Measurements from ENCODE around the gene PAQR6.

The PAQR6 gene

GRCh38 chr1:156262461-156263287 lies 14.8 kb upstream of the PAQR6 start:
- DNase-seq (ENCODE audit: low spot score) = peak; percentile 92

- no peak for DNase-seq (ENCODE audit: low spot score)
These were observed 13.0 kb upstream of the PAQR6 start for GRCh38 chr1:156260896-156261295.

- no peak for DNase-seq (ENCODE audit: low spot score)
These were observed 11.9 kb upstream of the PAQR6 start for GRCh38 chr1:156259805-156260204.

DNA sequence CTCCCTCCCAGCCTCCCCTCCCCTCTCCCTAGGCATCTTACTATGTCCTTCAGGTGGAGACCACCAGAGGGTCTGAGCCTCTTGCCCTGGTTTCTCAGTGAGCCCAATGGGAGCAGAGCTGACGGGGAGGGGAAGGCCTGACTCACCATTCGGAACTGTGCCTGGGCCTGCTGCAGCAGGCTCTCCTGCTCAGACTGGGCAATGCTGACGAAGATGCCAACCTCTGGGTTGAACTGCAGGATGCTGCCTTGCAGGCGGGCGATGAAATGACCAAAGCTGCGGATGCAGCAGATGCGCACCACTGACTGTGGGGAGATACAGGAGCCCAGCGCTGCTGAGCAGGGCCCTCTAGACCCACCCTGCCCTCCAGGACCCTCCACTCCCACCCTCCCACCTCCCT lies 11.0 kb upstream of the PAQR6 start:
- DNase-seq (ENCODE audit: low spot score) = no peak

DNA sequence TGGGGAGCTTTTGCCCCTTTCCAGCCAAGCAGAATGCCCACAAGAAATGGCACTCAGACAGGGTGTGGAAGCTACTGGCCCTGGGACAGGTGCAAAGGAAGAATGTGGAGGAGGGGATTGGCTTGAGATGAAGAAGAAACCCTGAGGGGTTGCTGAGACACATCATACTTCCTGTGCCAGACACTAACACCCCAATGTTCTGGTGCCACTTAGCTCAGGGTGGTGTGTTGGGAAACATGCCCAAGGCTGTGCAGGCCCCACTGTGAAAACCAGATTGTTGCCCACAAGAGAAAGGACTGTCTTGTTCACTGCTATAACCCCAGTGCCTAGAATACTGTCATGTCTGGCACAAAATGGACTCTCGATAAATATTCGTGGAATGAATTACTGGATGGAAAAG lies 9.9 kb upstream of the PAQR6 start:
- no peak for DNase-seq (ENCODE audit: low spot score)

DNA sequence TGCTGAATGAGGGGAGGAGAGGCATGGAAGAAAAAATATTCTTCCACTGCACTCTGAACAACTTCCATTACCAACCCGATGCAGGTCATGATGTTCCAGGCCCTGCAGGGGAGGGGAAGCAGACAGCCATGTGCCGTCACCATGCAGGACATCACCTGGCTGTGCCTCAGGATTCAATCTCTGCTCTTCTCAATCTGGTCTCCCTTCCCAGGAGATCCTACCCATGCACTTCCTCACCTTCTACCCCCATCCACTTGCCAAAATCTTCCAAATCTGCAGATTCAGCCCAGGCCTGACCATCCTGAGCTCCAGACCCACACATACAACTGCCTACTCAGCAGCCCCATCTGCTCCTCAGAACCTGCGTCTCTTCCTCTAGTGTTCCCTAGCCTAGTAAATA lies 5.8 kb upstream of the PAQR6 start:
- no peak for DNase-seq (ENCODE audit: low spot score)

DNA sequence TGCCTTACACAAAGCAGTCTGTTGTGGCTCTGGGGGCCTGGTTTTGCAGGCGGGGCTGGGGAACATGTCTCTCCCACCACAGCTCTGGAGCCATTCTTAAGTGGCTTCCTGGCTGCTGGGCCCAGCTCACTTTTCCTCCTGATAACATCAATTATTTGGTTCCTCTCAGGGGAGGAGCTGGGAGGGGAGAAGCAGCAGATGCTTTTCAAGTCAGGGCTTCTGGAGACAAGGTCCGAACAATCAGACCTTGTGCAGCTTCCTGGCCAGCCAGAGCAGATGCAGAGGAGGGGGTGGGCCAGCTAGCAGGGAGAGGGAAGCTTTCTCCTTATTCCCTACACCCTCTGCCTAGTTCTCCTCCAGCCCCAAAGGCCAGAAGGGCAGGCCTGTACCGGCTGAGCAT lies 3.7 kb upstream of the PAQR6 start:
- DNase-seq (ENCODE audit: low spot score) = no peak

- no peak for DNase-seq (ENCODE audit: low spot score)
These were observed 1.7 kb upstream of the PAQR6 start for GRCh38 chr1:156249593-156249992.

GRCh38 chr1:156248323-156248683 lies 447 bp upstream of the PAQR6 start:
- no peak for DNase-seq (ENCODE audit: low spot score)

DNA sequence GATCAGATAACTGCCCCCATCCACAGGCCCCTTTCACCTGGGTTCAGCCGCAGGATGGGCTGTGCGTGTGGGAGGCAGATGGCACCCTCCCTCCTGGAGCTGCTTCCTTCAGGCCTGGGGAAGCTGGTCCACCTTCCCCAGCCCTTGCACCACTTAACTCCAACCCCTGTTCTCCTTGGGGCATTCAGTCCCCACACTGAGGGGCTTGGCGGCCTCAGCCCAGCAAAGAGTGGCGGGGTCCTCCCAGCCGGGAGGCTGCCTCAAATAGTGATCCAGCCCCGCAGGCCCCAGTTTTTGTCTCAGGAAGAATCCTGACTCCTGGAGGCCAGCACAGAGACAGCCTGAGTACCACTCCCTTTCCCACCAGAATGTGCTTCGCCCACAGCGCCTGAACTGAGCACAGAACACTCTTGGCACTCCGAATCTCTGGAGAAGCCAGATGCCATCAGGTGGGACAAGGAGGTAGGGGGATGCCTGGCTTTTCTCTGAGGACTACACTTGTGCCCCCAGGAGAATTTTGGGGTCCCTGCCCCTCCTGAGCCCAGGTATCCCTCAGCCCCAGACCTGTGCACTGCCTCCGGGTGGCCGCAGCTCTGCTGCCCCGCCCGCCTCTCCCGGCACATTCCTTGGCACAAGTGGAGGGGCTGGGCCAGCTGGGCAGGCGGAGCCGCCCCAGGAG lies 936 bp downstream of the PAQR6 start:
- no peak for DNase-seq (ENCODE audit: low spot score)

- DNase-seq (ENCODE audit: low spot score) = no peak
These were observed 1.5 kb downstream of the PAQR6 start for GRCh38 chr1:156246241-156246780.

DNA sequence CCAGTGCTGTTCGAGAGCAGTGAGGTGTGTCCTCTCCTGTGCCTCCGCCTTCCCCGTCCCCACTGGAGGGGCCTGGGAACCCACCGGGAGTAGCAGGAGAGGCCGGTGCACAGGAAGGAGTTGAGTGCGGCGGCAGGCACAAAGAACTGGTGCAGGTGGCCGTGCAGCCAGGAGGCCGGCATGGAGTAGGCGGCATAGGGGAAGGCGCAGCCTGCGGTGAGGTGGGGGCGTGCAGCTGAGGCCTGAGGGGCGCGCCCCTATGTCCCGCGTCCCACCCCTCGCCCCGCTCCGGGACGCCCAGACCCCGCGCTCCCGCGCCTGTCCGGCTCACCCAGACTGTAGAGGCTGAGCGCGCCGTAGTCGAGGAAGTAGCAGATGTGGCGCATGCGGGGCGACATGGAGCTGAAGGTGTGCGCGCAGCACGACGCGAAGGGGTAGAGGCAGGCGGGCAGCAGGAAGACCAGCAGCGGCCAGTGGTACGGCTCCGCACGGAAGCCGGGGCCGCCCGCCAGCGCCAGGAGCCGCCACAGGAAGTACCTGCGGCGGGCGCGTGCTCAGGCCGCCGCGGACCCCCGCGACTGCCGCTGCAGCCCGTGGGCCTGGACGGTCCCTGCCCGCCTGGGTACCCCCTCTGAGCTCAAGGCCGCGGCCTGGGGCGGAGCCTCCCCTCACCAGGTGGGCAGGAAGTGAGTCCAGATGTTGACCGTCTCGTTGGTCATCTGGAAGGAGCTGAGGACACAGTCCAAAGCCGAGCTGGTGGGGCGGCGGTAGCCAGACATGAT lies 2.2 kb downstream of the PAQR6 start:
- DNase-seq (ENCODE audit: low spot score) = peak; percentile 21

GRCh38 chr1:156244712-156245111 lies 3.1 kb downstream of the PAQR6 start:
- DNase-seq (ENCODE audit: low spot score) = no peak

- DNase-seq (ENCODE audit: low spot score) = no peak
These were observed 3.7 kb downstream of the PAQR6 start for GRCh38 chr1:156244126-156244525.

- no peak for DNase-seq (ENCODE audit: low spot score)
These were observed 5.1 kb downstream of the PAQR6 start for GRCh38 chr1:156242738-156243137.

DNA sequence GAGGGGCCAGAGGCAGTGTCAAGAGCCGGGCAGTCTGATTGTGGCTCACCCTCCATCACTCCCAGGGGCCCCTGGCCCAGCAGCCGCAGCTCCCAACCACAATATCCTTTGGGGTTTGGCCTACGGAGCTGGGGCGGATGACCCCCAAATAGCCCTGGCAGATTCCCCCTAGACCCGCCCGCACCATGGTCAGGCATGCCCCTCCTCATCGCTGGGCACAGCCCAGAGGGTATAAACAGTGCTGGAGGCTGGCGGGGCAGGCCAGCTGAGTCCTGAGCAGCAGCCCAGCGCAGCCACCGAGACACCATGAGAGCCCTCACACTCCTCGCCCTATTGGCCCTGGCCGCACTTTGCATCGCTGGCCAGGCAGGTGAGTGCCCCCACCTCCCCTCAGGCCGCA lies 5.9 kb downstream of the PAQR6 start, which contains the start of gene BGLAP:
BGLAP (plus strand) TSS at position 259 of the 400 bp plus-strand sequence; CDS start at position 307, 48 bp downstream.
- DNase-seq (ENCODE audit: low spot score) = no peak

GRCh38 chr1:156241311-156241811 lies 6.5 kb downstream of the PAQR6 start:
- DNase-seq (ENCODE audit: low spot score) = peak; percentile 48

- DNase-seq (ENCODE audit: low spot score) = no peak
These were observed 9.6 kb downstream of the PAQR6 start for GRCh38 chr1:156238248-156238647.

GRCh38 chr1:156236164-156236563 lies 11.7 kb downstream of the PAQR6 start:
- DNase-seq (ENCODE audit: low spot score) = no peak

DNA sequence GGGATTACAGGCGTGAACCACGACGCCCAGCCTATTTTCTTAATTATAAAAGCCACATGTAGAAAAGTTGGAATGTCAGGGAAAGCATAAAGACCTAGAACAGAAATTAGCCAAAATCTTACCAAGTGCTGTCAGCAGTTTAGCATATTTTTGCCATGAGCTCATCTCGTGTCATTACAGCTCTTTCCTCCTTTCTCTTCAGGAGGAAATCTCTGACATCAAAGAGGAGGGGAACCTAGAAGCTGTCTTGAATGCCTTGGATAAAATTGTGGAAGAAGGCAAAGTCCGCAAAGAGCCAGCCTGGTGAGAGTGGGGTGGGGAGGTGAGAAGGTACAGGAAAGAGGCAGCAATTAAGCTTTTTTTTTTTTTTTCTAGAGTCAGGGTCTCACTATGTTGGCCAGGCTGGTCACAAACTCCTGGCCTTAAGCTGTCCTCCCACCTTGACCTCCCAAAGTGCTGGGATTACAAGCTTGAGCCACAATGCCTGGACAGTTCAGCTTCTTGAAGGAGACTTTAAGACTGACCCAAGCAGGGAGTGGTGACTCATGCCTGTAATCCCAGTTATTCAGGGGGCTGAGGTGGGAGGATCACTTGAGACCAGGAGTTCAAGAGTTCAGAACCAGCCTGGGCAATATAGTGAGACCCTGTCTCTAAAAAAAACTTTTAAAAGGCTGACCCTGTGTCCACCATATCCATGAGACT lies 14.3 kb downstream of the PAQR6 start:
- DNase-seq (ENCODE audit: low spot score) = peak; percentile 83

DNA sequence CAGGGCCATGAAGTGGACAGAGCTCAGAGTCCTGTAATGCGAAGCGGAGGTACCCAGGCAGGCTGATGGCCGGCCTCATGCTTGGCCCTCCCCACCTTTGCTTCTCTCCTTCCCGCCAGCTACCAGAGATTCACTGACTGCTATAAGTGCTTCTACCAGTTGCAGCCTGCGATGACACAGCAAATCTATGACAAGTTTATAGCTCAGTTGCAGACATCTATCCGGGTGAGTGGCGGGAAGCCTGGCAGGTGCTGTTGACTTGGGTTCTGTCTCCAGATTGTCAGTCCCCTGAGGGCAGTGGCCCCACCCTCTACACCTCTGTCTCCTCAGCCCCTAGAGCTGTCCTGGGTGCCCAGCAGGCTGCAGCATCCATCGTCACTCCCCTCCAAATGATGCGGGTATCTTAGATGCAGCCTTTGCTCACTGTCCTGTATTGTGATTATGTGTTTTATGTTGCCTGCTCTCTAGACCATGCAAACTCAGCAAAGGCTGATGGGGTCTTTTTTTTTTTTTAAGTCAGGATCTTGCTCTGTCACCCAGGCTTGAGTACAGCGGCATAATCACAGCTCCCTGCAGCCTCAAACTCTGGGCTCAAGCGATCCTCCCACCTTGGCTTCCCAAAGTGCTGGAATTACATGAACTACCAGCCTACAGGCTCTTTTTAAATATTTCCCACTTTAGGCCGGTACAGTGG lies 15.5 kb downstream of the PAQR6 start:
- no peak for DNase-seq (ENCODE audit: low spot score)

All from AG08395 (cell line).